Anterior cingulate cortex (tissue), 58 donors: ENCODE measurements around the gene P2RX6.
"Not testable (repeated sequence)": the region's sequence is repeated elsewhere in the genome, so short reads cannot be mapped to it uniquely, and the experiment has no call there.

Experiments used
- DNase-seq, 58 donors: peaks; one replicate each; lab custom pipeline; 2025; lab: John Stamatoyannopoulos, UW

P2RX6 gene

DNA sequence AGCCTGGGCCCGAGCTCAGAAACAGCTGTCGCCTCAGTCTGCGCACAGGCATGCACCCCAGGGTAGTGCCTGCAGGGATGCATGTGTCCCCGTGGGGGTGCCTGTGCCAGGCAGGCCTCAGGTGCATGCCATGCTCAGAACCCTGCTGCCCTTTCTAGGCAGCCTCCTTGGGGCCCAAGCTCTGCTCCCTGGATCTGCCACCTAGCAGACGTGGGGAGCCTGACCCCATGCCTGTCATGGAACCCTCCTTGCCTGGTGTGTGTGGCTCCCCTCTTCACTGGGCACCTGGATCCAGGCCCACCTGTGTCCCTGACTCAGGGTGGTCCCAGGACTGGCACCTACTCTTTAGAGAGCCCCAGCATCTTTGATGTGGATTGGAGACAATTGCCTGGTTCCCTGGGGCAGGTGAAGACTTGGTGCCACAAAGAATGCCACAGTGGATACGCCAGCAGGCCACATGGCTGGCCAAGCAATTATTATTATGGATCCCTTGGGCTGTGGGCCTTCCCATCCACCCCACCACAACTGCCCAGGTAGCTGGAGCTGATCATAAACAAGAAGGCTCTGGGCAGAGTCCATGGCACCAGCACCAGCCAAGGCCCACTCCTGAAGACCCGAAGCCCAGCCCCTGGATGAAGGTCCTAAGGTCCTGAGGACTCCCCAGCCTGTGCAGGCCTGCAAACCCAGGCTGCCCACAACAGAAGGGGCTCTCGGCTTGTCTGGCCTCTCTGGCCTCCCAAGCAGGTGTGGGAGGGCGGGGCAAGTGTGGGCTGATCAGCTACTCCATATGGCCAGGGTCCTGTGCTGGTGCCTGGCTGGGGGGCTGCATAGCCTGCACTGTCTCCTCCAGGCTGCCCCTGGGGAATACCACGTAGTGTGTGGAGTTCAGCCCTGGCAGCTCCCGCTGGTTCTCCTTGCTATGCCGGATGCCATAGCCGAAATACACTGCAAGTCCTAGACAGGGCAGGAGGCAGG is 13.6 kb downstream of the P2RX6 start:
- no peak for DNase-seq

GRCh38 chr22:21029486-21030025 is 14.6 kb downstream of the P2RX6 start:
- DNase-seq, result no peak

GRCh38 chr22:21030032-21030431 is 15.1 kb downstream of the P2RX6 start:
- DNase-seq, result no peak

DNA sequence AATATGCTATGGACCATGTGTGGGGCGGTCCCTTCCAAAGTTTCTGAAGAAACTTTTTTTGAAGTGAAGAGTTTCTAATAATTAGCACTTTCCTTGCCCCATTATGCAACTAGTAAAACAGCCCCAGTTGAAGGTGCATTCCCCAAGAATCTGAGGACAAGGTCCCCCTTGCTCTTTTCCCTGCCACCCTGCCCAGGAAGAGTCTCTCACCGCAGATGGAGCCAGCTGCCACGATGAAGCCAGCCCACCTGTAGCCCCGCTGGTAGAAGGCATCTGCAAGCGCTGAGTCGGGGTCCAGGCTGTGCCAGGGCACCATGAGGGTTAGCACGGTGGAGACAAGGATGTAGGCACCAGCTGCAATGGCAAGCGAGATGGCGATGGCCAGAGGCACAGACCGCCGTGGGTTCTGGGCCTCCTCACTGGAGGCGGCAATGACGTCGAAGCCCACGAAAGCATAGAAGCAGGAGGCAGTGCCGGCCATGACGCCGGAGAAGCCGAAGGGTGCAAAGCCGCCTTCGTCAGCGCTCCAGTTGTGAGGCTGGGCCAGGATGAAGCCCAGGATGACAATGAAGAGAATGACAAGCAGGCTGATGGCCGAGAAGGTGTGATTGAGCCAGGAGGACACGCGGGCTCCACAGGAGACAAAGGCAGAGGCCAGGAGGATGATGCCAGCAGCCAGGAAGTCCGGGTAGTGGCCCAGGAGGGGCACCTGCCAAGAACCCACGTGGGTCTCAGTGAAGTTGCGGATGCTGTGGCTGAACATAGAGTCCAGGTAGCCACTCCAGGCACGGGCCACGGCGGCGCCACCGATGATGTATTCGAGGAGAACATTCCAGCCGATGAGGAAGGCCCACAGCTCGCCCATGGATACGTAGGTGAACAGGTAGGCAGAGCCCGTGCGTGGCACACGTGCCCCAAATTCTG is 15.9 kb downstream of the P2RX6 start:
- DNase-seq, result no peak

- DNase-seq, result no peak
Measured at GRCh38 chr22:21031545-21032036, 16.6 kb downstream of the P2RX6 start.

- peak in 15 of 58 donors; percentile 9 to 54 (median 23) for DNase-seq
Measured at GRCh38 chr22:21032037-21032867, 17.3 kb downstream of the P2RX6 start, which contains the start of gene SLC7A4. Gene SLC7A4, minus strand, starts transcription at chr22:21032561. Its CDS starts 749 bp downstream, at chr22:21031812.

DNA sequence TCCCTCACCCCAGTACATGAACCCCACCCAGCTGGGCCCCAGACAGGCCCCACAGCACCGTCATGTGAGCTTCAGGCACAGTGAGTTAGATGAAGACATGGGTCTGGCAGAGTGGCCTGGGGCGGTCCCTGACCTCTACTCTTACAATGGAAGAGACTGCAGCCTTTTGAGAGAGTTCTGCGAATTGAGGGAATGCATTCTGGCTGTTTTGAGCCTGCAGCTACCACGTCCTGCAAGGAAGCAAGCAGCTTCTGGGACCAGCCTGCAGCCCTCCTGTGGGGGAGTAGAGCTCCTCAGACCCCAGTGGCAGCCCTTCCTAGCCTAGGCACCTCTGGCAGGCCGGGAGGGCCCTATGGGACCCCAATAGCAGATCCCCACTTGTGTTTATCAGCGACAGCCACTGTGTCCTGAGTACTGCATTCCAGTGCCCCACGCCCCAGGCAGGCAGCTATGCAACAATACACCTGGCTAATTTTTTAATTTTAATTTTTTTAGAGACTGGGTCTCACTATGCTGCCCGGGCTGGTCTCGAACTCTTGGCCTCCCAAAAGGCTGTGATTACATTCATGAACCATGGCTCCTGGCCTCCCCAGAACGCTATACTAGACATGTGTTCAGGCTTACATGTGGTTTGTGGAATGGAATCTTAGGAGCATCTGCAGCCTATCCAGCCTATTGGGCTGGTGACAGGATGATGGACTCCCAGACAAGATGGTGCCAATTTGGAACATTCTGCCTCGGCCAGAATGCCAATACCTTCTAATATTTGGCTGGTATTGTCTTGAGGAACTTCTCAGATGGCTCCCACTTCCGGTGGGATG is 18.1 kb downstream of the P2RX6 start:
- no peak for DNase-seq

- DNase-seq, result no peak
Measured at GRCh38 chr22:21033895-21034294, 18.9 kb downstream of the P2RX6 start.

GRCh38 chr22:21034989-21035388 is 20.0 kb downstream of the P2RX6 start:
- DNase-seq, result no peak

- no peak for DNase-seq
Measured at GRCh38 chr22:21038405-21038804, 23.4 kb downstream of the P2RX6 start.

DNA sequence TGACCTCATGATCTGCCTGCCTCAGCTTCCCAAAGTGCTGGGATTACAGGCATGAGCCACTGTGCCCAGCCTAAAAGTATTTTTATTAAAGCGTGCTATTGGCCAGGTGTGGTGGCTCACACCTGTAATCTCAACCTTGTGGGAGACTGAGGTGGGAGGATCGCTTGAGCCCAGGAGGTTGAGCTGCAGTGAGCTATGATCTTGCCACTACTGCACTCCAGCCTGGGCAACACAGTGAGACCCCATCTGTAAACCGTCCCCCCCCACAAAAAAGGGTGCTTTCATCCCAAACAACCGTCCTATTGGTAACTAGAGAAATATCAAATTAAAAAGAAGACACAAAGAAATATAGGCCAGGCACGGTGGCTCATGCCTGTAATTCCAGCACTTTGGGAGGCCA is 24.2 kb downstream of the P2RX6 start:
- not testable (repeated sequence) for DNase-seq

- no peak for DNase-seq
Measured at GRCh38 chr22:21041937-21042336, 27.0 kb downstream of the P2RX6 start.

DNA sequence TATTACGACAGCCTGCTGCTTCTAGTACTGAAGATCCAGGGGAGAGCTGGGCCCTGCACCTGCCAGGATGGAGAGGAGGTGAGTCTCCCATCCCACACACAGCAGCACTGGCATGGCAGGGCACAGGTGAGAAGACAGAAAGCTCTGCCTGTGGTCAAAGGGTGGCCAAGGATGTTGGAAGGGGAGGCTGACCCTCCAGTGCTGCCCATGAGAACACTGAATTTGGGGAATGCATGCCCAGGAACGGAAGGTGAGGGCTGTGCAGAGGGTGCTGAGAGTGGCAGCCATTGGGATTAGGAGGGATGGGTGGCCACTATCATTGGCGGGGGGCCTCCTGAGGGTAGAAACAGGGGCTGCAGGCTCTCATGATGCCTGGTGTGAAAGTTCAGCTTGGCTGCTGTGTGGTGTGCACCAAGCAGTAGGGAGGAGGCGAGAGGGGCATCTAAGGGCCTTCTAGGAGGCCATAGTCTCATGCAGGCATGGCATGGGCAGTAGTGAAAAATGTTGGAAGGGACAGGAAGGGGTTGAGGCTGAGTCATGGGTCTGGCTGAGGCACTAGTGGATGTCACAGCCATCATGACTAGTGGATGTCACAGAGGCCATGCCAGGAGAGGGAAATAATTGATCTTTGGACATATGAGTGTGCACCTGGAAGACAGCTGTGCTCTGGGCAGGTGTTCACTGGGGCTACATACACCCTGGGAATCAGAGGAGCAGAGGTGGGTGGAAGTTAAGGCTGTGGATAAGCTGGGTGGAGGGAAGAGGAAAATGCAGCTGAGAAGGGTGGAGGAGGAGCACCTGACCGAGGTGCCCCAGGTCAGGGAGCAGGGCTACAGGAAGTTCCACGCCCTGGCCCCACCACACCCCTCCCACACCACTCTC is 28.3 kb downstream of the P2RX6 start:
- no peak for DNase-seq

DNA sequence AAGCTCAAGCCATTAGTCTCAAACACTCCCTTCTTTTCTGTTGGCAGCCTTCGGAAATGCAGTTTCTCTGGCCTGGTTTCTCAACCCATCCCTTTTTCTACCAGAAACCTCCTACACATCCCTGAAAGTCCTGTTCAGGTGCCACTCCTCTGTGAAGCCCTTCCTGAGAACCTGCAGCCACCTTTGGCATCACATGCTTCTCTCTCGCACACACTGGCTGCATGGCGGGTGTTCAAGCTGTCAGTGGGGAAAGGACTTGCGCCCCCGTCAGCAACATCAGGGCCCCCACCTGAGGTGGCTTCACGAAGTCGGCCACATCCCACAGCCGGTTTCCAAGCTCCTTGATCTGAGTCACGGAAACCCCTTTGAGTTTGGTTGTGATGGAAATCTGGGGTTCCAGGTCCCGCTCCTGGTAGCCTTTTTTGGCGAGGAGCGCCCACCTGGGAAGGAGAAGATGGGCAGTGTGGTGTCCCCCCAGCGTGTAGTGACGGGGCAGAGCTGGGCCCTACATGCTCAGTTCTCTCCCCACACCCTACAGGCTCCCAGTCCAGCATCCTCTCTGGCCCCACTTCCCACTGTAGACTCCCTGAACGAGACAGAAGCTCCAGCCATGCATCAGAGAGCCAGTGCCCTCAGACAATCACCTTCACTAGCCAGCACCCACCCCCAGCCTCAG is 29.0 kb downstream of the P2RX6 start:
- no peak for DNase-seq

DNA sequence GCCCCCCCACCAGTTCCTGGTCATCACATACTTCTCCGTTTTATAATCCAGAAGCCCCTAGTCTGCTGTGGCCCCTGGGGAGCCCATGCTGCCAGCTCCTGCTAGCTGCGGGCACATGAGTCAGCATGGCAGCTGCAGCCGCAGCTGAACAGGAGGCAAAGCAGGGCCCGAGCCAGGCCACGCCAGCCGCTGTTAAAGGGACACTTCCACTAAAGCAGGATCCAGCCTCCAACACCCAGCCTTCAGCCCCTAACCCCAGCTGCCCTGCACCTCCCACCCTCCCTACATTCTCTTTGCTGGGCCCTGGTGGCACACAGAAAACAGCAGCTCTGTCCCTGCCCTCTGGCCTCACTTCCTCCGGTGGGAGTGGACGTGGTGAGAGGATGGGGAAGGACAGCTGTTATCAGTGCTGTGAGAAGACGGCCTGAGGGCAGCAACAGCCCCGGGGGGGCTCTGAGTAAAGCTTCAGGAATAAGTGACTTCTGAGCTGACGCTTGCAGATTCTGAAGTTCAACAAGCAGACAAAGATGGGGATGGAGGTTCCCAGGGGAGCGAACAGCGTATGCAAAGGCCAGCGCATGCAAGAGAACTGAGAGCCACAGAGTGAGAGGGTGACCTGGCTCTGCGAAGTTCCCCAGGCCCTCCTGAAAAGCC is 30.1 kb downstream of the P2RX6 start:
- peak in 17 of 58 donors; percentile 8 to 46 (median 31) for DNase-seq

GRCh38 chr22:21045585-21046294 is 30.8 kb downstream of the P2RX6 start, which contains the start of gene LRRC74B:
Gene LRRC74B, plus strand, starts transcription at chr22:21045946. Its CDS starts 41 bp downstream, at chr22:21045987.
- peak; percentile 35 to 94 (median 84) for DNase-seq
